Stimulated activated CD8-positive, alpha-beta memory T cell treated with anti-CD3 and anti-CD28 coated beads, Interleukin-15, amount 100 ng/mL, for 1 hour (primary cell): ENCODE data around the gene KLF17.
"Not testable (repeated sequence)": the region's sequence is repeated elsewhere in the genome, so short reads cannot be mapped to it uniquely, and the experiment has no call there.

Experiments used
- DNase-seq: peaks from one replicate; pipeline ENCODE4 v3.0.0-alpha.2; 2020; ENCODE audit warnings: low read depth

The KLF17 gene

DNA sequence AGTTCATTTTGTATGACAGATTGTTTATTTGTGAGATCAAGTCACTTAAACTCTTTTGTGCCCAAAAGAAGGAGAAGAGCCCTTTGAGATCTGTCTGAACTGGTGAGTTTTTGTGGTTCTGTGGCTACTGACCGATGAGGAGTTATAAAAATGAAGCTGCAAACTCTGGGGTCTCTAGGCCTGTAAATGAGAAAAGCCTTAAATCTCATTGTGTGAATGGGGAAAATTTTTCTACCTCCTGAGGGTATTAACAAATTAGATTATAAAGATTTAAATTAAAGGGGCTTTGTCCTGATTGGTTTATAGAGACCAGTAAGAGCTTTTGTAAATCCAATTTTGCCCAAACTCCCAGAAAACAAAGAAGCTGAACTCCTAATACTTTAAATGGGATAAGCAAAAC, 9.7 kb upstream of the KLF17 start:
- DNase-seq, result no peak

DNA sequence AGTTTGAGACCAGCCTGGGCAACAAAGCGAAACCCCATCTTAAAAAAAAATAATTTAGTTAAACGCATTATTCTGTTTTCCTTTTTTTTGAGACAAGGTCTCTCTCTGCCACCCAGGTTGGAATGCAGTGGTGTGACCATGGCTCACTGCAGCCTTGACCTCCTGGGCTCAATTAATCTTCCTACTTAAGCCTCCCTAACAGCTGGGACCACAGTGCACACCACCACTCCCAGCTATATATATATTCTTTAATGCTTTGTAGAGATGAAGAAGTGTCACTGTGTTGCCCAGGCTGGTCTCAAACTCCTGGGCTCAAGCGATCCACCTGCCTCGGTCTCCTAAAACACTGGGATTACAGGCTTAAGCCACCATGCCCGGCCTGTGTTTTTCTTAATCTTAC, 7.7 kb upstream of the KLF17 start:
- DNase-seq, result no peak

DNA sequence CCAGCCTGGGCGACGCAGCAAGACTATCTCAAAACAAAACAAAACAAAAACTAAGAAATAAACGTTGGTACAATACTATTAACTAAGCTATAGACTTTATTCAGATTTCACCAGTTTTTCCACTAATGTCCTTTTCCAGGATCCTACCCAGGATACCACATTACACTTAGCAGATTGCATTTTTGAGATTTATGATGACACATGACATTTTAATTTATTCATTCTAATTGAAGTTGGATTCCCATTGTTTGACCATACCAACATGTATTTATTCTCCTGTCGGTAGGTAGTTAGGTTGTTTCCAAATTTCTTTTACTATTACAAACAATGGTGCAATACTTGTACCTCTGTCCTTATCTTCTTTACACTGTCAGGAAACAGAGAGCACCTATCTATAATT, 6.8 kb upstream of the KLF17 start:
- no peak for DNase-seq

DNA sequence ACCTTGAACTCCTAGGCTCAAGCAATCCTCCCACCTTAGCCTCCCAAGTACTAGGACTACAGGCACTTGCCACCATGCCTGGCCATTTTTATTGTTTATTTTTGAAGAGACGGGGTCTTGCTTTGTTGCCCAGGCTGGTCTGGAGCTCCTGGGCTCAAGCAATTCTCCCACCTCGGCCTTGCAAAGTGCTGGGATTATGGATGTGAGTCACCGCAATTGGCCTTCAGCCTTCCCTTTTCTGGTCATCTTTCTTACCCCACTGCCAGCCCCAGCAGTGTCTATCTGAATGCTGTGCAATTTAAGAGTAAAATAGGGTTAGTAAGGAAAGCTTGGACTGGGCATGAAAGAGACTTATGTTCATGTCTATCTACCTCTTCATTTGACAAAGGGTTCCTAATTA, 6.1 kb upstream of the KLF17 start:
- no peak for DNase-seq

DNA sequence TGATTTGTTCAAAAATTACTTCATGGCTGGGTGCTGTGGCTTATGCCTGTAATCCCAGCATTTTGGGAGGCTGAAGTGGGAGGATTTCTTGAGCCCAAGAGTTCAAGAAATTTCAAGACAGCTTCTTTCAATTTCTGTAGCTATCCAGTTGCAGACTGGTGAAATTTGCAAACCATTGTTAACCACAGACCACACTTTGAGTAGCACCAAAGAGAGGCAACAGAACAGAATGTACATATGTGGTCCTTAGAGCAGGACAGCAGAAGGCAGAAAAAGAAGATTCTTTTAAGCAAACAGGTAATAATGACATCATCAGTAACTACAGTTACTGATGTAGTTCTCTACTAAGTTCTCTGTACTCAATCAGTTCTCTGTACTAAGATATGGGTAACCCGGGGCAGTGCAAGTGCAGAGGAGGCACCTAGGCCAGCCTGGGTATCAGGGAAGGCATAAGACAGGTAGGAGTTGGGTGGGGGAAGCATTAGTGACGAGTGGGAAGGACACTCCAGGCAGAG, 5.5 kb upstream of the KLF17 start:
- no peak for DNase-seq

DNA sequence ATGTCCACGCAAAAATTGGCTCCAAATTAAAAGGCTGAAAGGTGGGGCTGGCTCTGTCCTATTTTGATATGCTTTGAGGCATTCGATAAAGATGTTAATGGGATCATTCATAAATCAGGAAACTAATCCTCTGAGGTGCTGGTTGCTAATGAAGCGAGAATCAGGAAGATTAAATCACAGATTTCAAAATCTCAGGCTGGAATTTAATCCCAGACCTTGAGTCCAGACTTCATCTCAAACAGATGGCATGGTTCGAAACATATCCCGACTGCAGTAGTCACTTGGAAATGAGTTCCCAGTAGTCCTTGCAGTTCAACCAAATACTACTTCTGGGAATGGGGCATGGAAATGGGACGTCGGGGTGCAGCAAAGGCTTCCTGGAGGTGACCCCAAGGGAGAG, 4.5 kb upstream of the KLF17 start:
- DNase-seq, result no peak

DNA sequence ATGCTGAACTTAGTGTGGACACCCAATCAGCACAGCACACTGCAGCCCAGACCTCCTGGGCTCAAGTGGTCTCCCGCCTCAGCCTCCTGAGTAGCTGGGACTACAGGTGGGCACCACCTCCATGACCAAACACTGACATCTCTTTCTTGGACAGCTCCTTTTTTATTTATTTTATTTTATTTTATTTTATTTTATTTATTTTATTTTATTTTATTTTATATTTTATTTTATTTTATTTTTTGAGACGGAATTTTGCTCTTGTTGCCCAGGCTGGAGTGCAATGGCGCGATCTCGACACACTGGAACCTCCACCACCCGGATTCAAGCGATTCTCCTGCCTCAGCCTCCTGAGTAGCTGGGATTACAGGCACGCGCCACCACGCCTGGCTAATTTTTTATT, 1.3 kb upstream of the KLF17 start:
- DNase-seq, result not testable (repeated sequence)

DNA sequence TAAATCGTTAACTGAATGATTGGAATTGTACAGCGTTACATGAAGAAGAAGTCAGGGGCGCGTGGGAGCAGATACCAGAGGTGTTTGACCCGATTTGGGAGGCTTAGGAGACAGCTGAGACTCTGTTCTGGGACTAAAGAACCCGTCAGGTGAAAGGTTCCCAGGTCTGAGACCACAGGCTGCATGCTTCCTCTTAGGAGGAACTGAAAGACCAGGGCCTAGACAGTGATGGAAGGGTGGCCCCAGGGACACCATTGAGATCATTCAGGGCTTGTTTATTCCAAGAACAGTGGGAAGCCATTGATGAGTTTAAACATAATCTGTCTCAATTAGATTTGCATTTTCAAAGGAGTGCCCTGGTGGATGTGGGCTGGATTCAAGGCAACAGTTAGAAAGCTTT, 904 bp downstream of the KLF17 start:
- DNase-seq, result no peak

DNA sequence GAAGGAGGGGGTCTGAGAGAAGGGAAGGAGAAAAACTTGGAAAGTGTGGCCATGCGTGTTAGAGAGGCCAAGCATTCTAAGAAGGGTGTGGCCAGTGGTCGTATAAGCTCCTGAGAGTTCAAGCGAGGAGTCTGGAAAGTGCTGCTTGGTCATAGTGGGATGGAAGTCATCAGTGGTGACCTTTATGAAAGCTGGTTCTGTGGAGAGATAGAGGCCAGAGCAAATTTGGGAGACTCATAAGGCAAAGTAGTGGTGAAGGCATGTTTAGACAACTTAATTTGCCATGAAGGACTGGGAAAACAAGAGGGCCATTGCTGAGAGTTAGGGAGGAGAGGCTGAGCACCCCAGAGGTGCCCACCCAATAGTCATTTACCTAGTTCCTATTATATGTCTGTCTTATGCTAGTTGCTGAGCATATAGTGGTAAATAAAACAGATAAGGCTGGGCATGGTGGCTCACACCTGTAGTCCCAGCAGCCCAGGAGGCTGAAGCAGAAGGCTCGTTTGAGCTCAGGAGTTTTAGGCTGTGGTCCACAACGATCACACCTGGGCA, 1.9 kb downstream of the KLF17 start:
- no peak for DNase-seq

DNA sequence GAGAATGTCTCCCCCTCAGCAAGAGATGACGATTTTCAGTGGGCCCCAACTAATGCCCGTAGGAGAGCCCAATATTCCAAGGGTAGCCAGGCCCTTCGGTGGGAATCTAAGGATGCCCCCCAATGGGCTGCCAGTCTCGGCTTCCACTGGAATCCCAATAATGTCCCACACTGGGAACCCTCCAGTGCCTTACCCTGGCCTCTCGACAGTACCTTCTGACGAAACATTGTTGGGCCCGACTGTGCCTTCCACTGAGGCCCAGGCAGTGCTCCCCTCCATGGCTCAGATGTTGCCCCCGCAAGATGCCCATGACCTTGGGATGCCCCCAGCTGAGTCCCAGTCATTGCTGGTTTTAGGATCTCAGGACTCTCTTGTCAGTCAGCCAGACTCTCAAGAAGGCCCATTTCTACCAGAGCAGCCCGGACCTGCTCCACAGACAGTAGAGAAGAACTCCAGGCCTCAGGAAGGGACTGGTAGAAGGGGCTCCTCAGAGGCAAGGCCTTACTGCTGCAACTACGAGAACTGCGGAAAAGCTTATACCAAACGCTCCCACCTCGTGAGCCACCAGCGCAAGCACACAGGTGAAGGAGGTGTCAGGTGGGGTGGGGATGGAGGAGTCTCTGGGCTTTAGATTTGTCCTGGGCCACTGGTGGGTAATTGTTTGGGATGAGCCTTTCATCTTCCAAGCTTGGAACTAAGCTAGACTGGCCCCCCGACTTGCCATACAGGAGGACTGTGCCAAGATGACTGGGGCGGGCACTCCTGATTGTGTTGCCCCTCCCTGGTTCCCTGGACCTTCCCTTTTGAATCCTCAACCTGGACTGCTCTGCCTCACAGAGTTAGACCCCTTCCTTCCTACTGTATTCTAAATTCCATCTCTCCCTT, 11.2 kb downstream of the KLF17 start:
- DNase-seq, result no peak

DNA sequence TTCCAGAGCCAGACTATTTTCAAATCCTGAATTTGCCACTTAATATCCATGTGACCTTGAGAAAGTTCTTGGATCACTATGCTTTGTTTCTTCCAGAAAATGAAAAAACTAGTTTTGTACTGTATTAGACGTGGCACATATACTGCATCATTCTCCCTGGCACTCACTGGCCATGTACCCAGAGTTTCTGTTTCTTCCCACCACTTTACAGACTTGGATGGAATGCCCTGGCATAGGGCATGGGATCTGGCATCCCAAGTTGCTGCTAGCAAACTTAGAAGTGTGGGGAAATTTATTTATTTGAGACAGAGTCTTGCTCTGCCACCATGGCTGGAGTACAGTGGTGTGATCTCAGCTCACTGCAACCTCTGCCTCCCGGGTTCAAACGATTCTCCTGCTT, 12.8 kb downstream of the KLF17 start:
- no peak for DNase-seq

DNA sequence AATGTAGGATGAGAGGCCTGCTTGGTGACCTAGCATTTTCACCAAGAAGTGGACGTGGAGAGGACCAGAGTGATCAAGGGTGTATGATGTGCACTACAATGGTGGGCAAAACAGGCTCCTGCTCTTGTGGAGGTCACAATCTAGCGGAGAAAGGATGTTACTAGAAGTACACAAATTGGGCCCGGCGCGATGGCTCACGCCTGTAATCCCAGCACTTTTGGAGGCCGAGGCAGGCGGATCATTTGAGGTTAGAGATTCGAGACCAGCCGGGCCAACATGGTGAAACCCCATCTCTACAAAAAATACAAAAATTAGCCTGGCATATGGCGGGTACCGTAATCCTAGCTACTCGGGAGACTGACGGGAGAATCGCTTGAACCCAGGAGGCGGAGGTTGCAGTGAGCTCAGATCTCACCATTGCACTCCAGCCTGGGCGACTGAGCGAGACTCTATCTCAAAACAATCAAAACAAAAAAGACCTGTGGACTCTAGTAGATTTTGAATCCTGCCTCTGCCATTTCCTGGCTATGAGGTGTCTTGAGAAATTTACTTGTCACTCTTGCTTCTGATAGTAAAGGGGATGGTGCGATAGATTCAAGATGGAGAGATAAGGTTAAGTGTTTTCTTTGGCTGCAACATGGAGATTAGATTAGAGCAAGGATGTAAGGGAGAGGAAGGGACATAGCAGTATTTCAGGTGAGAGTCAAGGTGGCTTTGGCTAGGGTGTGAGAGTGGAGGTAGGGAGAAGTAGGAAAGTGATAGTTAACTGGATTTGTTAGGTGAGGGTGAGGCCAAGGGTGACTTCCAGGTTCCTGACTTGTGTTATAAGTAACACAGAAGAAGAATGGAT, 15.7 kb downstream of the KLF17 start:
- no peak for DNase-seq

DNA sequence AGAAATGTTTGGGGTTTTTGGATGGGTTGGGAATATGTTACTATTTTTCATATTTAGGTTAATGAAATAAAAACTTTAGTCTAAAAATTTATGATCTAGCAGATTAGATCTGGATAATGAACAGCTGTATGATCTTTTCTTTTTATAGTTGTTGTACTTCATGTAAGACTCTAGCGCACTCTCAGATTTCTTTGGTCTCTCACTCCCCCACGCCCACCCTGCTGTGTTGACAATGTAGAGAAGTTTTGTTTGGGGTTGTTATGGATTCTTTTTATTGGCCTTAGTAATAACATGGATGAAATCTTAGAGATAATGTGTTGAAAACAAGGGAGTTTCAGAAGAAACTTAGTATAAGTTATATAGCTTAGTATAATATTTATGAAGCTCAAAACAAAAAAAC, 17.3 kb downstream of the KLF17 start:
- DNase-seq, result no peak

DNA sequence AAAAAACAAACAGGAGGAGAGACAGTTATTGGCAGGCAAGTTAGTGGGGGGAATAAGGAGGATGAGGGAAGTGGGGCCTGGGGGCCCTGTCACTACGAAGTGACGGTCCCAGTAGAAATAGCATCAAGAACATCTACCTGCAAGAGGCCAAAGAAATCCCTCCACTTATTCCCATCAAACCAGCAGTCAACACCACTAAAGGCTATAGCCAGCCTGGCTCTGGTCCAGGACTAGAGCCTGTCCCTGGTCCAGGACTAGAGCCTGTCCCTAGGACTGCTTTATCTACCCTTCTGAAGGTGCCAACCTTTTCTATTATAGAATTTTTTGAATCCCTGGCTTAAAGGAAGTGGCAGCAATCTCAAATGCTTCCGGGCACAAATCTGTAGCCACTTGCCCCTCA, 19.6 kb downstream of the KLF17 start:
- no peak for DNase-seq

DNA sequence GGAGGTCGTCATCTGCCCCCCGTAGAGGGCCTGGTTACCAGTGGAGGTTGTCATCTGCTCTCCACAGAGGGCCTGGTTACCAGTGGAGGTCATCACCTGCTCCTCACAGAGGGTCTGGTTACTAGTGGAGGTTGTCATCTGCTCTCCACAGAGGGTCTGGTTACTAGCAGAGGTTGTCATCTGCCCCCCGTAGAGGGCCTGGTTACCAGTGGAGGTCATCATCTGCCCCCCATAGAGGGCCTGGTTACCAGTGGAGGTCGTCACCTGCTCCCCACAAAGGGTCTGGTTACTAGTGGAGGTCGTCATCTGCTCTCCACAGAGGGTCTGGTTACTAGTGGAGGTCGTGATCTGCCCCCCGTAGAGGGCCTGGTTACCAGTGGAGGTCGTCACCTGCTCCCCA, 20.9 kb downstream of the KLF17 start:
- not testable (repeated sequence) for DNase-seq

DNA sequence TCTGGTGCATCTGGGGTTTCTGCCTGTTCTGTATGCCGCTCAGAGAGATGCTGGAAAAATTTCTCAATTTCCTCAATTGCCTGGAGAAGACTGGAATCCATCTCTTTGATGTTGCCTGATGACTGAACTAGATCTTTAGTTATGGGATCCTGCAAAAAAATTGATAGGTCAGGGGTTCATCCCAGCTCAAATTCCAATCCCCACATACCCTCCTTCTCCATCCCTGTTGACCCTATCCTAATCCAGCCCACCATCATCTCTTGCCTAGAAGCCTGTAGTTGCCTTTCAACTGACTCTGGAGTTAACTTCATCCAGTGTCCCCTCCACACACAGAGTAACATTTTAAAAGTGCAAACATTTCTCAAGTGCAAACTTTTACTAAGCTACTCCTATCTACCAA, 22.9 kb downstream of the KLF17 start, which contains the start of gene KLF18:
TSS of gene KLF18 (minus strand) at position 101 of the 400 bp plus-strand sequence. CDS start at position 101, 0 bp downstream.
- no peak for DNase-seq

DNA sequence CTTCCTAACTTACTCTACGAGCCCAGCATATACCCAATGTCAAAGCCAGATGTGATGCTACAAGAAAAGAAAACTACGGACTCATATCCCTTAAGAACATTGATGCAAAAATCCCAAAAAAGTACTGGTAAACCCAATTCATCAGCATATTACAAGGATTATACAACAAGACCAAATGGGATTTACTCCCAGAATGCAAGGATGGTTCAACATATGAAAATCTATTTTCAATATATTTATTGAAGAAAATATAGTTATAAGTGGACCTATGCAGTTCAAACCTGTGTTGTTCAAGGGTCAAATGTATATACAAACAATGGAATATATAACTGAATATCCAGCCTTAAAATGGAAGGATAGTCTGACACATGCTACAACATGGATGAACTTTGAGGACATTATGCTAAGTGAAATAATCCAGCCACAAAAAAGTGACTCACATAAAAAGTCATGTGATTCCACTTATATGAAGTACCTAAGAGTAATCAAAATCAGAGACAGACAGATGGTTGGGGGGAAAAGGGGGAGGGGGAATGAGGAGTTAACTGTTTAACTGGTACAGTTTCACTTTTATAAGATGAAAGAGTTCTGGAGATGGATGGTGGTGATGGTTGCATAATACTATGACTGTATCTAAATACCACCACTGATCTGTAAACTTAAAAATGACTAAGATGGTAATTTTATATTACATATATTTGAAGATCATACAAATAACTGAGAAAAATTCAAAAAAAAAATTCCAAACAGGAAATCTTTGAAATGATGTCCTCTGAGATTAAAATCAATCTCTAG, 26.5 kb downstream of the KLF17 start:
- no peak for DNase-seq

DNA sequence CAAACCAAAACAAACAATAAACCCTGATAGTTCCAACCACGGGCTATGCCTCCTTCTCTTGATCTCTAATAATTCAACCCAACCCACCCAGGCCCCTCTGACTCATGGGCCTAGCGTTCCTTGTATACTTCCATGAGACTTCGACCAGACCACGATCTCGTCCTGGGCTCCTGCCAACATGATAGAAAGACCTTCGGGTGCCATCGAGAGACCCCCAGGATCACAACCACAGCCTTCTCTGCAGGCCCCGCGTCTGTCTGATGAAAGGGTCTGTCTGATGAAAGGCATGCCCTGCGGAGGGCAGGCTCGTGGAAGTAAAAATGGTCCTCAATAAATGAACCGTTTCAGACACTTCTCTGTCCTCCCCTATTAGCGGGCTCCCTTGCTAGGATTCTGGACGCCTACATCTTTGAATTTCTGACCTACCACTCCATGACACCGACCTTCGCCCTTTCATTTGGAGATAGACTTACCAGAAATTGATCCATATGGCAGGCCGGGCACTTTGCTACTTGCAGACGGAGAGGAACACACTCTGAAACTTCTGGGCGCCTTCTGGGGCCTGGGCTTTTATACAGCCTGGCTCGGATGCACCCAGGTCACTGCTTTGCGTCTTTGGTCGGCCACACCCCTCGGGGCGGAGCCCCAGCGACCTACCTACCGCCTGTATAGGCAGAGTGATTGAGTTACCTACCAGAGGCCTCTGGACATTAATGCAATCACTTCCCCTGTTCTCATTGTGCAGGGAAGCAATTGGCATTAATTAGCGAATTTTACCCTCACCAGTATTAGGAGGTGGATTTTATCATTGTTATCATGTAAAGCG, 28.1 kb downstream of the KLF17 start:
- DNase-seq, result no peak

DNA sequence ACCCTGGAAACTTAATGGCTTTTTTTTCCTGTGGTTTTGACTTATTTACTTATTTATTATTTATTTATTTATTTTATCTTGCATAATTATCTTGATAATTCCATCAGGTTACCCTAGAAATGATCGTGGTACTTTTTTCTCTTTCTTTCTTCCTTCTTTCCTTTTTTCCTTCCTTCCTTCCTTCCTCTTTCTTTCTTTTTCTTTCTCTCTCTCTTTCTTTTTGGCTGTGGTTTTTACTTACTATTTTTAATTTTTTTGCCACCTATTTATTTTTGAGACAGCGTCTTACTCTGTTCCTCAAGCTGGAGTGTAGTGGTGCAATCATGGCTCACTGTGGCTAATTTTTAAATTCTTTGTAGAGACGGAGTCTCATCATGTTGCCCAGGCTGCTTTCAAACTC, 29.0 kb downstream of the KLF17 start:
- DNase-seq, result no peak

DNA sequence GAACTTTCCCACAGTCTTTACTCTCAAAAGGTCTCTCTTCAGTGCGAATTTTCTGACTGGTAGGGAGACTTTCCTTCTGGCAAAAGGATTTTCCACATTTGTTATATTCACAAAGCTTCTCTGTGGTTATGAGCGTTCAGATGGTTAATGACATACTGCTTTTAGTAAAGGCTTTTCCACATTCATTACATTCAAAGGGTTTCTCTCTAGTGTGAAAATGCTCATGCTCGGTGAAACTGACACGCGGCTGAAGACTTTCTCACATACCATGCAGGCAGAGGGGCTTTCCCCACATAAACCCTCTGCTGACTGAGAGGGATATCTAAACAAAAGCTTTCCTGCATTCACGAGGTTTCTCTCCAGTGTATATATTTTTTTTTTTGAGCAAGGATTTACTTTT, 32.7 kb downstream of the KLF17 start:
- DNase-seq, result no peak

DNA sequence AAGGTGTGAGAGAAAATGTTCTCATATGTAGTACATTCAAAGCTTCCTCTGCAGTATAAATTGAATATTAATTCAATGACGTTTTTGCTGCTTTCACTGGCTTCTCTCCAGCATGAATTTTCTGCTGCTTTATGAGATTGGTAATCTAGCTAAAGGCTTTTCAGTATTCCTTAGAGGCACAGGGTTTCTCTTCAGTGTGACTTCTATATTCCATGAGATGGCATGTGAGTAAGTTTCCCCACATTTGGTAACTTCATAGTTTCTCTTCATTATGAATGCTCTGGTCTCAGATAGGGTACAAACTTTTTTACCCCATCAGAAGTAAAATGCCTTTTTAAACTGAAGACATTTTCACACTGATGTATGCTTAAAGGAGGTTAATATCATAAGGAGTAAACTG, 33.2 kb downstream of the KLF17 start:
- no peak for DNase-seq
